GM21447 (cell line): Measurements from ENCODE around the gene RMDN2.

ENCODE experiments used
- ATAC-seq: cut with Tn5 transposase; IDR thresholded peaks from one replicate; pipeline ENCODE4 v1.9.1; 2021; ENCODE audit not compliant: unreplicated experiment

RMDN2 gene, protein sequence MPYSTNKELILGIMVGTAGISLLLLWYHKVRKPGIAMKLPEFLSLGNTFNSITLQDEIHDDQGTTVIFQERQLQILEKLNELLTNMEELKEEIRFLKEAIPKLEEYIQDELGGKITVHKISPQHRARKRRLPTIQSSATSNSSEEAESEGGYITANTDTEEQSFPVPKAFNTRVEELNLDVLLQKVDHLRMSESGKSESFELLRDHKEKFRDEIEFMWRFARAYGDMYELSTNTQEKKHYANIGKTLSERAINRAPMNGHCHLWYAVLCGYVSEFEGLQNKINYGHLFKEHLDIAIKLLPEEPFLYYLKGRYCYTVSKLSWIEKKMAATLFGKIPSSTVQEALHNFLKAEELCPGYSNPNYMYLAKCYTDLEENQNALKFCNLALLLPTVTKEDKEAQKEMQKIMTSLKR

GRCh38 chr2:37925063-37925897 is at the start of gene RMDN2:
RMDN2 (plus strand) TSS chr2:37925287; CDS start chr2:37929278, 3,991 bp downstream.
- ATAC-seq = peak; percentile 92

GRCh38 chr2:37875403-37875906 is 49.6 kb upstream of the RMDN2 start:
- ATAC-seq = no peak

DNA sequence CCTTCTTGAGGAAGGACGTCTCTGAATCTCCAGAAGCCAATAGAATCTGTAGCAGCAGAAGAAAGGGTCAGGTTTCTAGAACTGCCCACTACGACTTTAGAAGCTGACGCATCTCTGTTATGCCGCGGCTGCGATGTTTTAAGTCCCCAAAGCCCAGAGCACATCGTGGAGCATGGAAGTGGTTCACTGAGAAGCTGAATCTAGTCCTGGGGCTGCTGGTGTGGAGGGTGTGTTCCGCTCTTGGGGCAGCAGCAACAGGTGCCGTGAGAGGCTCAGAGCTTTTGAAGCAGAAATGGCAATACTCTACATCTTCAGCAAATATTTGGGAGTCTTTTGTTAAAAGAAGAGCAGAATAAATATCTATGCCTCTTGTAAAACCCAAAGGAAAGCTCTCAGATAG is 48.9 kb upstream of the RMDN2 start:
- no peak for ATAC-seq

- ATAC-seq = no peak
Measured at GRCh38 chr2:37877457-37878315, 47.4 kb upstream of the RMDN2 start.

GRCh38 chr2:37878536-37878935 is 46.6 kb upstream of the RMDN2 start:
- no peak for ATAC-seq

GRCh38 chr2:37880551-37880950 is 44.5 kb upstream of the RMDN2 start:
- ATAC-seq = no peak

- ATAC-seq = no peak
Measured at GRCh38 chr2:37881397-37881796, 43.7 kb upstream of the RMDN2 start.

GRCh38 chr2:37882036-37882435 is 43.1 kb upstream of the RMDN2 start:
- ATAC-seq = no peak

DNA sequence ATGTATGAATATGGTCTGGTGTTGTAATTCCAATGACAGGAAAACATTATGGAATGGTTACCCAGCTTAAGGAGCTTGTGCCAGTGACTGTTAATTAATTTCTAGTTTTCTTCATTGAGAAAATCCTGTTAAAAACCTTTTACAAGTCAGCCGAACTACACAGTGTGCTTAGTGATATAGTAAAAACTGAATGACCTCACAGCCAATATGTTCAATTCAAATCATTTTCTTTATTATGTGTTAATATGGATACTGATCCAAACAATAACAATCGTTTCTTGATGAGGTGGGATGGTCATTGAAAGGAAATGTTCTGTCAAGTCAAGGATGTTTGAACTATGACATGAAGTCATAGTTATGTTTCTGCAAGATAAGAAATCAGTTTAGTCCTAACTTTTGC is 41.6 kb upstream of the RMDN2 start:
- ATAC-seq = no peak

GRCh38 chr2:37885329-37885993 is 39.6 kb upstream of the RMDN2 start:
- ATAC-seq = no peak

GRCh38 chr2:37886745-37887144 is 38.3 kb upstream of the RMDN2 start:
- no peak for ATAC-seq

DNA sequence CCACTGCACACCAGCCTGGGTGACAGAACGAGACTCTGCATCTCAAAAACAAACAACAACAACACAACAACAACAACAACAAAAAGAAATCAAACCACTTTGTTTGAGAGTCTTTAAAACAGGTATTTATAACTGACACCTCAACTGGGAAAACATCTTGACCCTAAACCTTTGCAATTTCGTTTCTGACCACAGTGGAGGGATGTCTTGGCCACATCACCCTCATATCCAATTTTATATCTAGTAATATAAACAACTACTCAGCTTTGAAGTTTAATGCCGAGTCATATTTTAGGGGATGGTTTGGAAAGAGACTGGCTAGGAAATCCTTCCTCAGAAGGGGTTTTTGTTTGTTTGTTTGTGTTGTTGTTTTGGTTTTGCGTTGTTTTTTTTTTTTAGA is 37.8 kb upstream of the RMDN2 start:
- no peak for ATAC-seq

DNA sequence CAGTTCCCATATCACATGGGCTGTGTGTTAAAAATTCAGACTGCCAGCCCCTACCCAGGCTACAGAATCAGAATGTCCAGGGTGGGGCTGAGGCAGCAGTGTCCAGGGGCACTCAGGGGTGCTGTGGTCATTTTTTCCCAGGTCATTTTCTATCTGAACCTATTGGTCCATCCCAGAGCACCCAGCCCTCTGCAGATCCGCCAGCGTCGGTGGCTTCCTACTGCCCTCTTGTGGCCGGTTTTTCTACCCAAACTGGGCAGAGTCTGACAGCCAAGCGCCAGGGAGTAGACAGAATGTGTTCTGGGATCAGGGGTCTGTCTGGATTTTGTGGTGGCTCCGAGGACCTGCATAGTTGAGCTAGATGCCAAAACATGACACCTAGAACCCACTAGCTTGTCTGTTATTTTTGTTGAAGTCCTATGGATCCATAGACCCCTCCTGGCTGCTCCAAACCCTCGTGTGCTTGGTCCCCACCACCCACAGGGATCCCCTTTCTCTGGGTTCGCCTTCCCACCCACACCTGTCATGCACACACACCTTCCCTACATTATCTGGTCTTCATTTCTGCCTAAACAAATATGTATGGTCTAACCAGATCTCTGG is 34.1 kb upstream of the RMDN2 start:
- no peak for ATAC-seq

- ATAC-seq = no peak
Measured at GRCh38 chr2:37891846-37892435, 33.1 kb upstream of the RMDN2 start.

DNA sequence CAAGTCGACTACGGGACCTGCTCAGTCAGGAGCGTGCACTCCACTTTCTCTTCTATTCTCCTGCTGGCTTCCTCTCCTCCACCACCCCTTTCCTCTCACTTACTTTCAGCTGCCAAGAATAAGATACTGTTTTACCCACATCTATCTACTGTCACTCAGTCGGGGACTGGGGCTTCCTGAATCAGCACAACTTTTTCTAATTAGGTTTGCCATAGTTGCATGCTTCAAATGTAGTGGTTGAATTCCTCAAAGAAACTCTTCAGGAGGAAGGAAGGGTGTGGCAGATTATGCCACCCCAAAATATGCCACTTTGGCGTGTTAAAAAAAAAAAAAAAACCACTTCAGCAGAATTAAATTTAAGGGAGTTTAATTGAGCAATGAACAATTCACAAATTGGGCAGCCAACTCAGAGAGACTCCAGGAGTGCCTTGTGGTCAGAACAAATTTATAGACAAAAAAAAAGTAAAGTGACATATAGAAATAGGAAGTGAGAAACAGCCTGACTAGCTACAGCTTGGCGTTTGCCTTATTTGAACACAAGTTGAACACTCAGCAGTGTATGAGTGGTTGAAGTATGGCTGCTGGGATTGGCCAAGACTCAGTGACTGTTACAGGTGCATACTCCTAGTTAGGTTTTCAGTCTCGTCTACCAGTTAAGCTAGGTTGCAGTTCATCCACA is 32.5 kb upstream of the RMDN2 start:
- peak; percentile 81 for ATAC-seq

- no peak for ATAC-seq
Measured at GRCh38 chr2:37893327-37893726, 31.8 kb upstream of the RMDN2 start.

- no peak for ATAC-seq
Measured at GRCh38 chr2:37894047-37894446, 31.0 kb upstream of the RMDN2 start.

DNA sequence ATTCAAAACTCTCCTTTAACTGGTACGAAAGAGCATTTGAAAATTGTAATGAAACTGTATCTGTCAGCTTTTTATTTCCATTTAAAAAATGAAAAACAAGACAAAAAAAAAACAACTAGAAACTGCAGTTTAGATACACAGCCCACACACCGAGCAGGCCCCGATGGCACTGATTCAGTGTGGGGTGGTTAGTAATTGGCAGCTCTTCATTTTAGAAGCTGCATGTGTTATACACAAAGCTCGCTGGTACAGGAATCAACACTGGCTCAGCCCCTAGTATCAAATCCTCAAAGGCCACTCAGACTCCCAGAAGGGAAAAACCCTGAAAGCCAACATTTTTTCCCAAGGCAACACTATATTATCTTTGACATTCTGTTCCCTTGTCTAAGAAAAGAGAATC is 30.5 kb upstream of the RMDN2 start:
- ATAC-seq = no peak

GRCh38 chr2:37895140-37895539 is 29.9 kb upstream of the RMDN2 start:
- ATAC-seq = no peak
